DND-41 (cell line): ENCODE measurements around the gene CCR7.

Experiments used
- EZH2 ChIP-seq: IDR thresholded peaks from 3 replicates; pipeline ENCODE4 v1.6.1; 2012; ENCODE audit warnings: borderline replicate concordance, low read depth, mild to moderate bottlenecking, moderate library complexity, low read length, inconsistent platforms; ENCODE audit not compliant: severe bottlenecking
- TF ChIP-seq, protein P1 (sequence below): IDR thresholded peaks from 2 replicates; pipeline ENCODE4 v1.5.1; 2012; ENCODE audit warnings: borderline replicate concordance, low read length, moderate library complexity, mild to moderate bottlenecking; ENCODE audit not compliant: poor library complexity, severe bottlenecking; ENCODE audit errors: extremely low read depth

DNA sequence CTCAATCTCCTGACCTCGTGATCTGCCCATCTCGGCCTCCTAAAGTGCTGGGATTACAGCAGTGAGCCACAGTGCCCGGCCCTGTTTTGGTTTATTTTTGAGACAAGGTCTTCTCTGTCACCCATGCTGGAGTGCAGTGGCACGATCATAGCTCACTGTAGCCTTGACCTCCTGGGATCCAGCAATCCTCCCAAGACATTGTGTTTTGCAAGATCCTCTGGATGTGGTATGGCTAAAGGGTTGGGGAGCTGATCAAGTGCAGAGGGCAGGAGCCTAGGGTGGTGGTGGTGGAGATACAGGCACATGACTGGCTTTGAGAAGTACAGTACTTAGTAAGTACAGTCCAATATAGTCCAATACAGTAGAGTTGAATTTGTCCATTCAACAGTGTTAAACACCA, 47.3 kb downstream of the CCR7 start:
- TF ChIP-seq, protein P1, sequence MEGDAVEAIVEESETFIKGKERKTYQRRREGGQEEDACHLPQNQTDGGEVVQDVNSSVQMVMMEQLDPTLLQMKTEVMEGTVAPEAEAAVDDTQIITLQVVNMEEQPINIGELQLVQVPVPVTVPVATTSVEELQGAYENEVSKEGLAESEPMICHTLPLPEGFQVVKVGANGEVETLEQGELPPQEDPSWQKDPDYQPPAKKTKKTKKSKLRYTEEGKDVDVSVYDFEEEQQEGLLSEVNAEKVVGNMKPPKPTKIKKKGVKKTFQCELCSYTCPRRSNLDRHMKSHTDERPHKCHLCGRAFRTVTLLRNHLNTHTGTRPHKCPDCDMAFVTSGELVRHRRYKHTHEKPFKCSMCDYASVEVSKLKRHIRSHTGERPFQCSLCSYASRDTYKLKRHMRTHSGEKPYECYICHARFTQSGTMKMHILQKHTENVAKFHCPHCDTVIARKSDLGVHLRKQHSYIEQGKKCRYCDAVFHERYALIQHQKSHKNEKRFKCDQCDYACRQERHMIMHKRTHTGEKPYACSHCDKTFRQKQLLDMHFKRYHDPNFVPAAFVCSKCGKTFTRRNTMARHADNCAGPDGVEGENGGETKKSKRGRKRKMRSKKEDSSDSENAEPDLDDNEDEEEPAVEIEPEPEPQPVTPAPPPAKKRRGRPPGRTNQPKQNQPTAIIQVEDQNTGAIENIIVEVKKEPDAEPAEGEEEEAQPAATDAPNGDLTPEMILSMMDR, result no peak
- TF ChIP-seq EZH2, result no peak
